ENCODE measurements around the gene ARID1B.

DNA sequence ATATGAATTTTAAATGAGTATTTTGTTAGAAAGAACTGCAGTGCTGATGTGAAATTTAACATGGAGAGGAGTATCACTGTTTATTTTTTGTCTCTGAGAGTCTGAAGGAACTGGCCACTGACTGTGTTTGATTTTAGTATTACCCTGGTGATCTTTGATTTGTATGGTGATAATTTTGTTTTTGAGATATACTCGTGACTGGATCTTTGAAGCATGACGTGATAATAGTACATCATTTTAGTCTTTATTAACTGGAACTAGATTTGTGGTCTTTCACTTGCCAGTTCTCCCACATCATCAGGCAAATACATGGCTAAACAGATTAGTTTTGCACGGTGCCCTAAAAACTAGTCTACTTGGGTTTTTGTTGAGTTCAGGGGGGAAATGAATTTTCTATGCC, 55.5 kb downstream of the ARID1B start:
- TF ChIP-seq, protein P1, sequence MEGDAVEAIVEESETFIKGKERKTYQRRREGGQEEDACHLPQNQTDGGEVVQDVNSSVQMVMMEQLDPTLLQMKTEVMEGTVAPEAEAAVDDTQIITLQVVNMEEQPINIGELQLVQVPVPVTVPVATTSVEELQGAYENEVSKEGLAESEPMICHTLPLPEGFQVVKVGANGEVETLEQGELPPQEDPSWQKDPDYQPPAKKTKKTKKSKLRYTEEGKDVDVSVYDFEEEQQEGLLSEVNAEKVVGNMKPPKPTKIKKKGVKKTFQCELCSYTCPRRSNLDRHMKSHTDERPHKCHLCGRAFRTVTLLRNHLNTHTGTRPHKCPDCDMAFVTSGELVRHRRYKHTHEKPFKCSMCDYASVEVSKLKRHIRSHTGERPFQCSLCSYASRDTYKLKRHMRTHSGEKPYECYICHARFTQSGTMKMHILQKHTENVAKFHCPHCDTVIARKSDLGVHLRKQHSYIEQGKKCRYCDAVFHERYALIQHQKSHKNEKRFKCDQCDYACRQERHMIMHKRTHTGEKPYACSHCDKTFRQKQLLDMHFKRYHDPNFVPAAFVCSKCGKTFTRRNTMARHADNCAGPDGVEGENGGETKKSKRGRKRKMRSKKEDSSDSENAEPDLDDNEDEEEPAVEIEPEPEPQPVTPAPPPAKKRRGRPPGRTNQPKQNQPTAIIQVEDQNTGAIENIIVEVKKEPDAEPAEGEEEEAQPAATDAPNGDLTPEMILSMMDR (IDR thresholded peaks at IDR 0.05; ENCODE audit: borderline replicate concordance, extremely low read depth, low read length, poor library complexity, severe bottlenecking), result no peak
- no peak for TF ChIP-seq EZH2 (IDR thresholded peaks at IDR 0.05; ENCODE audit: borderline replicate concordance, low read depth, low read length, severe bottlenecking)

Data from DND-41 (cell line).